Stimulated activated CD8-positive, alpha-beta memory T cell treated with anti-CD3 and anti-CD28 coated beads, Interleukin-4, amount 100 ng/mL, for 24 hours (primary cell): ENCODE results near the gene LUC7L3.
A peak's percentile ranks its signal among the peaks of the same experiment; 100 is the strongest.

ENCODE experiments used
- DNase-seq: peaks from one replicate; pipeline ENCODE4 v3.0.0-alpha.2; 2020; ENCODE audit warnings: low read depth

Gene LUC7L3

DNA sequence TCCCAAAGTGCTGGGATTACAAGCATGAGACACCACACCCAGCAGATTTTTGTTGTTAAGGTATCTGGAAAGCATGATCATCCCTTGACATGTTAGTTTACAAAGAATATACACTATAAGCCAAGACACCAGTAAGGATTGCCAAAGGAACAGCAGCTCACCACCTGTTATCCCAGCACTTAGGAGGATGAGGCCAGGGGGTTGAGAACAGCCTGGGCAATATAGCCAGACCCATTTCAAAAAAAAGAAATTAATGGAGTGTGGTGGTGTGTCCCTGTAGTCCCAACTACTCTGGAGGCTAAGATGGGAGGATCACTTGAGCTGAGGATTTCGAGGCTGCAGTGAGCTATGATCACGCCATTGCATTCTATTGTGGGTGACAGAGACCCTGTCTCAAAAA, 42.8 kb downstream of the LUC7L3 start:
- DNase-seq = no peak

DNA sequence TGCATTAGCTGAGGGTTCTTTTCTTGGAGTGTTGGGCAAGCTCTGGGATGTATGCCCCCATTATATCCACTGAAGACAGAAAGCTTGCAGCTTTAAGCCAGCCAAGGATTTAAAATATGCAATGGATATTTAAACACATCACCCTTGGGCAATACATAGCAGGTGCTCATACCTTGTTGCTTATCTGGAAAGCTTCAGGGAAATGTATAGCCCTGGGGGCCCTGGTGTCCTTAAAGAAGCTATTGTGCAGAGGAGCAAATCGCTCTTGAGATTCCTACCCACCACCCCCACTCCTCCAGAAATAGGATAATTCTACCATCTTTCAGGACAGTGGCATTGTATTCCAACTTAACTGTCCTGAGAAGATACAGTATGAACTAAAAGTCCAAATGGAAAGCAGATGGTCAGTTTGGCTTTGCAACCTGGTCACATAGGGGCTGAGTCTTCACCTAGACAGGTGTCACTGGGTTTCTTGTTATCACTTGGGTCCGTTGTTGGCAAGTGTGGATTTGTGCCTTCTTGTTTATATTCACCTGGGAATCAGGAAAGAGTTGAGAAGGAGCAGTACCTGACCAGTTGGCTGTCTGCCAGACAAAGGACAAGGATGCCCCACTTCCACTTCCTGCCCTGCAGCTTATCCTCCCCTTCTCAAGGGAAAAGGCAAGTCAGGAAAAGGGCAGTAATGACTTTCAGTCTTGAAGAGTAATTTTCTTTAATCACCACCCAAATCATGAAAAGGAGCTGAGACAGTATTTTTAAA, 44.5 kb downstream of the LUC7L3 start:
- DNase-seq = no peak

DNA sequence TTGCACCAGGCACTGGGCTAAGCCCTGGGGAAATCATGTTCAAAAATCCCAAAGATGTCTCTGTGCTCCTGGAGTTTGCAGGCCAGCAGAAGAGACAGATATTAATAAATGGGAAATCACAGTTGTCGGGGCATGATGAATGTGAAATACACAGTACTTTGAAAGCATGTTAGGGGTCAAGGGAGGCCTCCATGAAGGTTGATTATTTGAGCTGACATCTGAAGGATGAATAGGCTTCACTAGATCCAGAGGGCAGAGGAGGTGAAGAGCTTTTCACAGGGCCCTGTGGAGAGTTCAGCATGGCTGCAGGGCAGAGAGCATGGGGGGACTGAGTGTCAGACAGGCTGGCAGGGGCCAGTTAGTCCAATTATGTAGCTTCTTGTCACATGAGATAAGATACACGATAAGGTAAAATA, 45.3 kb downstream of the LUC7L3 start:
- DNase-seq = no peak

DNA sequence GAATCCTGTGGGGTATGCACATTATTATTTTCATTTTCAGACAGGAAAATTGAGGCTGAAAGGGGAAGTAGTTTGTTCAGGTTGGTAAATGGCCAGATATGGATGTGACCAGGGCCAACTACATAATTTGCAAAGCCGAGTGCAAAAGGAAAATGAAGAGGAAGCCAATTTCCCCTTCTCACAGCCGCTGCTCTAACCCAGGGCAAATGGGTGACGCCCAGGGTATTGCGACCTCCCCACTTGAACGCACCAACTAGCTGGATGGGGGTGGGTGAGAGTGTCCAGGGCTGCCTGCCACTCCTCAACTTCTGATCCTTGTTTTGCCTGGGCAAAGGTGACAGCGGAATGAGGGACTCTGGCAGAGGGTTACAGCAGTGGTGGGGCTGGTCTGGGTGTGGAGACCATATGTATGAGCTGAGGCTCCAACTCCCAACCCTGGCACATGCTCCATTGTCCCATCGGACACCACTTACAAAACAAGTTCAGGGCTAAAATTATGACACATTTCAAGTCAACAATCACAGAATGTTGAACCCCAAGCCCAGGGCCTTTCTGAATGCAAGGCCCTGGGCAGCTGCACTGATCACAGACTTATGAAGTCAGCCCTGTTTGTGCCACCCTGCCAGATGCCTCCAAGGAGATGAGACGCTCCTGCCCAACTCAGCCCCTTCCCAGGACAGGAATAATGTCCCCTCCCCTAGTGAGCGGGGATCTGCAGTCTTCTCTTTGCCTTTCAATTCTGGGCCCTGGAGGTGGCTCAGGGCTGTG, 46.2 kb downstream of the LUC7L3 start:
- no peak for DNase-seq

DNA sequence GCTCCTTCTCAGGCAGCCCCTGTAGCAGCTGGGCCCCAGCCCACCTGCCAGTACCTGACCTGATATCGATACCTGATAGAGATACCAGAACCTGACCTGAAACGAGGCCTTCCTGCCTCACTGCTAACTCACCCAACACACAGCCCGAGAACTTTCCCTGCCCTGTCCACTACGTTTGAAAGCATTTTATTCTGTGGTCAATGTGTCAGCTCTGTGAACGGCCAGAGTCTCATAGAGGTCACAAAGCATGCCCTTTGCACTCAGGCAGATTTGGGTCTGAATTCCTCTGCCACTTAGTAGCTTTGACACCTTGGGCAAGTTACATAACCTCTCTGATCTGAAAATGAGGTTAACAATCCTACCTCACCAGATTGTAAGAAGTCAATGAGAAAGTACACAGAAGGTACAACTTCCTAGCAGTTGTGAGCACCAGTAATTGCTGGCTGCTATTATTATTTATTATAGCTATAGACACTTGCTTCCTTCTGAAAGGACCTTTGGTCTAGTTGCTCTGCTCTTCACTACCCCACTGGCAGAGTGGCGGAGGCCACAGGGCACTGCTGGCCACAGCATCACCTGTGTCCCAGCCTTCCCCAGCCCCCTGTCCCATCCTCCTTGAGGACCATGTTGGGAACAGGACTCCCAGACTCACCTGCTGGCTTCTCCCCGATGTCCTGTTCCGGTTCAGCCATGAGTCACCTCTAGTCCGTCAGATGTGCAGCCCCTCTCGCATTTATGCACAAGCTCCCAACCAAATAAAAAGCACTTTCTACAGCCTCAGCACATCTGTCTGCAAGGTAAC, 47.0 kb downstream of the LUC7L3 start:
- DNase-seq = no peak

DNA sequence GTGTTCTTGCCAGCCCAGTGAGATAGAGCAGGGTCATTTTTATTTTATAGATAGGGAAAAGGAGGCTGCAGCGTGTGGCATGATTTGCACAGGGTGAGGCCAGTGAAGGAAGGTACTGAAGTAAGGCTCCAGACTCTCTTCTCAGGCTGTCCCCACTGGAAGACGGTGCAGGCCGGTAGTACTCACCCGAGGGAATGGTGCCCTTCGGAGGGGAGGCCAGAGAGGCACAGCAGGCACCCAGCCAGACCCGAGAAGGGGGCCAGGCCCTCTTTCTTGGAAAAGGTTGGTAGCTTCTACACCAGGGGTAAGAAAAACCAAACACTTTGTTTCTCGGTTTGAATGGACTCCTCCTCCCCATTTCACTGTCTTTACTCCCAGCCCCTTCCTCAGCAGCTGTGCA, 47.6 kb downstream of the LUC7L3 start:
- no peak for DNase-seq

DNA sequence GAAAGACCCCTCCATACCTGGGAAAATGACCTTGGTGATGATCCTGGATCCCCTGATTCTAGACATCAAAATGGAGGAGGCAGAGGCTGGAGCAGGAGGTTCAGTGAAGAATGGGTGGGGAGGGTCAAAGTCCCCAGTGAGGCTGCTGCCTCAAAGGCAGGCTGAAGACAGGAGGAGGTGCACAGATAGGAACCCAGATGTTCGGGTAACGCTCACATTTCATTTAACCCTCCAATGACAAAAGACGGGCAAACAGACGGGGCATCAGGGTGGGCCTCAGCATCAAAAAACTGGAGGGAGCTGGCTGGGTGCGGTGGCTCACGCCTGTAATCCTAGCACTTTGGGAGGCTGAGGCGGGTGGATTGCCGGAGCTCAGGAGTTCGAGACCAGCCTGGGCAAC, 48.0 kb downstream of the LUC7L3 start, which contains the start of gene ANKRD40CL:
TSS of gene ANKRD40CL (minus strand) at position 73 of the 400 bp plus-strand sequence. CDS start 605 bp downstream, outside the sequence.
- no peak for DNase-seq

DNA sequence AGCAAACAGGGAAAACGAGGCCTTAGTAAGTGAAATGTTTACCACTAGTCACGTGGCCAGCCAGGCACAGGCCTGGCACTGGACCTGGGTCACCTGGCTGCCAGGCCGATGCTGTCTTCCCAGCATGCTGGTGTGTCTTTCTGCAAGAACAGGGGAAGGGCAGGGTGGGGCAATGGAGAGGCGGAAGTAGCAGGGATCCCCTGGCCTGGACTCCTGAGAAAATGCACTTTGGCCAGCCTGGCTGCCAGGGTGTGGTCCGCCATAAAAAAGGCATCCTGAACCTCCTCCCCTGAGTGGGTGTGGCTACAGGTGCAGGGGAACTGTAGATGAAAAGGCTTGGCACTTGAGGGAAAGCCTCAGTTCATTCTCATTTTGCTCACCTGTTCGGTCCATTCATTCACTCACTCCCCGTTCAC, 49.0 kb downstream of the LUC7L3 start:
- DNase-seq = no peak

DNA sequence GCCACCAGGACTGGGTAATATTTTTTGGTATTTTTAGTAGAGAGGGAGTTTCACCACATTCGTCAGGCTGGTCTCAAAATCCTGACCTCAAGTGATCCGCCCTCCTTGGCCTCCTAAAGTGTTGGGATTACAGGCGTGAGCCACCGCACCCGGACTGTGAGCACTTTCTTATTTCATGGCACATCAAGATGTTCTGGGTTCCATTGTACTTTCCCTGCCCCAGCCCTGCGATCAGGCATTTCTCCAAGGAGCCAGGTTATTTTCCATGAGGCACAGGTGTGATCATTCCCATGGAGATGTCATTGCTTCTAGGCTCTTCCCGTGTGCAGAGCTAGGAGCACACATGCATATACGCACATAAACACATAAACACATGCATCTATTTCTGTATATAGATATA, 50.5 kb downstream of the LUC7L3 start:
- DNase-seq = no peak

DNA sequence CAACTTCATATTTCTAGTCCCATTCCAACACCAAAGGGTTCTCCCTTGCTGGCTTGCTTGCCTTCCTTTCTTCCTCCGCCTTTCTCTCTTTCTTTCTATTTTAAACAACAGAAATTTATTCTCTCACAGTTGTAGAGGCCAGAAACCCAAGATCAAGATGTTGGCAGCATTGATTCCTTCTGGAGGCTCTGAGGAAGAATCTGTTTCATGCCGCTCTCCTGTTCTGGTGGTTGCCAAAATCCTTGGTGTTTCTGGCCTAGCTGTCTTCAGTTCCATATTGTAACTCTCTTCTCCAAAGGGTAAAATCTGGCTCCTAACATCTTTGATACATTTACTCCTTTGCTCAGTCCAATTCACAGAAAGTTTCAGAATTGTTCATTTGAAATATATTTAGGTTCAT, 50.9 kb downstream of the LUC7L3 start:
- DNase-seq = no peak

DNA sequence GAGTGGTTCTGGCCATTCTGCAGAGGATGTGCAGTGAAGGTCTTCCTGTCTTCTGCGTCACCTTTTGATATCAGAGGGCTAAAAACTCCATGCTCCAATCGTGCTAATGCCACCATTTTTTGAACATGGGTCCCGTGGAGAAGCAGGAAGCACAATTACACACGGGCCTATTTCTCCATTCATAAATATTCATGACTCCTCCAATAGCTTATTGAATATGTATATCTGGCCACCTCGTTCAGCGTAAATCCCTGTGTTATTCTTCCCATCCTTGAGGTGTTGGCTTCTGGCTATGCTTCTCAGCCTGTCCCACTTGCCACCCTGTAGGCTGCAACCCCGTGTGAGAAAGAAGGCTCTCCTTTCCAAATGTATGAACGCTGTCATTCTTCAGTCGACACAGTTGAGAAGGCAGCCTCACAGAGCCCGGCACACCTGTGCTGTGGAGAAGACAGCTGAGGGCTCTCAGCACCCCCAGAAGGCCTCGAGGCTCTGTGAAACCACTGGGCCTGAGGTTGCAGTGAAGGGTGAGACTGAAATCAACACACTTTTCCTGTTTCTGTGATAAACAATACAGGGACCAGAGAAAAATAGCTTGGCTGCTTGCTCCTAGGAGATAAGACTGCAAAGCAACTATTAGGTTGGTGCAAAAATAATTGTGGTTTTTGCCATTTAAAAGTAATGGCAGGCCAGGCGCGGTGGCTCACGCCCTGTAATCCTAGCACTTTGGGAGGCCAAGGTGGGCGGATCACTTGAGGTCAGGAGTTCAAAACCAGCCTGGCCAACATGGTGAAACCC, 52.8 kb downstream of the LUC7L3 start:
- no peak for DNase-seq

DNA sequence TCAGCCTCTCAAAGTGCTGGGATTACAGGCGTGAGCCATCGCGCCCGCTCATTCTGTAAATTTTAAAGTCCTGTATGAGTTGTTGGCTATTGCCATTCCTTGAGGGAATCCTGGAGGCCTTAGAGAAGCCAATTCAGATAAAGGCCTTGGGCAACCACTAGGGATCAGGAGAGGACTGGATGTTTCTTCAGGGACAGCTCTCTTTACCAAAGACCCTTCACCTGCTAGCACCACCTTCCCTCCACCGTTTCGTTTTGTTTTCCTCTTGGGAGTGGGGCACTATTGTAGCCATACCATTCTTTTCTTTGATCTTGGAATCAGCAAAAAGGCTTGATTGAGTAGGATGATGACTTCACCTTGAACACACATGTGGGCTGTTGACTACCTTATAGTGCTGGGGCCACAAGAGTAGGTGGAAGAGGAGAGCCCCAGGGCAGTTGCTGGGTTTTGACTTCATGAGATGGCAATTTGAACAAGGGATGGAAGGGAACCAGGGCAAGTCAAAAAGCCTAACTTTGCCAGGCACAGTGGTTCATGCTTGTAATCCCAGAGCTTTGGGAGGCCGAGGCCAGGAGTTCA, 54.9 kb downstream of the LUC7L3 start:
- DNase-seq = no peak

DNA sequence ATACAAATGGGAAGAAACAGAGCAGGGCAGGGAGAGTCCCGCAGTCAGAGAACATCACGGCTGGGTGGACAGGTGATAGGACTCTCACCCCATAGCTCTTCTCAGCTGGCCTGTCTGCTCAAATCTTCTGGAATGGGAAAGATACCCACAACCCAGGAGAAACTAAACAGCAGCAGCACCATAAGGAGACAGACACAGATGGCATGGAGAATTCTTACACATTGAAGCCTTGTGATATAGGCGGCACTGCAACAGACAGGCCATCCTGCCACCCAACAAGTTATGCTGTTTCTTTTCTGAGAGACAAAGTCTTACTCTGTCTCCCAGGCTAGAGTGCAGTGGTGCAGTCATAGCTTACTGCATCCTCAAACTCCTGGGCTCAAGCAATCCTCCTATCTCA, 56.5 kb downstream of the LUC7L3 start:
- no peak for DNase-seq

DNA sequence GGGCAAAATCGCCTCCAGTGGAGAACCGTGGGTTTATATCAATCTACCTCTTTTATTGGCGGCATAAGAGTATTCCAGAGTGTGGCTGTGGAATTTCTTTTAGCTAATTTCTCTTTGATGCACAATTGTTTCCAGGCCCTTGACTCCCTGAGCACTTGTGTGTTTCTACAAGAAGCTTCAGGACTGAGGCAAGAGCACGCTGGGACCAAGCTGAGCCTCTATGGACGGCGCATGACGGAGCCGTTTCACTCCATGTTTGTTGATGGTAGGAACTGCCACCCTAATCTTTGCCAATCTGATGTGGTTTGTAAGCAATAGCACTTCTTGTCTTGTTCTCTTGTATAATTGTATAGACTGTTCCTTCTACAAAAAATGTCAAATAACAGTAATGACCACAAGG, 59.1 kb downstream of the LUC7L3 start:
- no peak for DNase-seq

DNA sequence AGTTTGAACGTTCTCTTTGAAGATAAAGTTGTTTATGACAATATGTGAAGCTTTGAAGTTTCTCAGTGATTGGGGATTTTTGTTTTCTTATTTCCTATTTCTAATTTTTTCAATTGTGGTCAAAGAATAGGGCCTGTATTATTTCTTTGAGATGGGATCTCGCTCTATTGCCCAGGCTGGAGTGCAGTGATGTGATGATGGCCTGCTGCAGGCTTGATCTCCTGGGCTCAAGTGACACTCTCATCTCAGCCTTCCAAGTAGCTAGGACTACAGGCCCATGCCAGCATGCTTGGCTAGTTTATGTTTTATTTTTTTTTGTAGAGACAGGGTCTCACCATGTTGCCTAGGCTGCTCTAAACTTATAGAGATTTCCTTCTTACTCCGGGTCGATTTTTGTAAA, 59.6 kb downstream of the LUC7L3 start:
- no peak for DNase-seq

DNA sequence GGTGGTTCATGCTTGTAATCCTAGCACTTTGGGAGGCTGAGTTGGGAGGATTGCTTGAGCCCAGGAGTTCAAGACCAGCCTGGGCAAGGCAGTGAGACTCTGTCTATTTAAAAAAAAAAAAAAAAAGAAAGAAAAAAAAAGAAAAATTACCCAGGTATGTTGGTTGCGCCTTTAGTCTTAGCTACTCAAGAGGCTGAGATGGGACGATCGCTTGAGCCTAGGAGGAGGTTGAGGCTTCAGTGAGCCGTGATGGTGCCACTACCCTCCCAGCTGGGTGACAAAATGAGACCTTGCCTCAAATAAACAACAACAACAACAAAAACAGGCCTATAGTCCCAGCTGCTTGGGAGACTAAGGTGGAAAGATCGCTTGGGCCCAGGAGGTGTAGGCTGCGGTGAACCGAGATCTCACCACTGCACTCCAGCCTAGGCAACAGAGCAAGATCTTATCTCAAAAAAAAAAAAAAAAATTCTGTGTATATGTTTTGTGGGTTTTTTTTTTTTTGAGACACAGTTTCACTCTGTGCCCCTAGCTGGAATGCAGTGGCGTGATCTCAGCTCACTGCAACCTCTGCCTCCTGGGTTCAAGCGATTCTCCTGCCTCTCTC, 60.4 kb downstream of the LUC7L3 start:
- DNase-seq = peak; percentile 9

DNA sequence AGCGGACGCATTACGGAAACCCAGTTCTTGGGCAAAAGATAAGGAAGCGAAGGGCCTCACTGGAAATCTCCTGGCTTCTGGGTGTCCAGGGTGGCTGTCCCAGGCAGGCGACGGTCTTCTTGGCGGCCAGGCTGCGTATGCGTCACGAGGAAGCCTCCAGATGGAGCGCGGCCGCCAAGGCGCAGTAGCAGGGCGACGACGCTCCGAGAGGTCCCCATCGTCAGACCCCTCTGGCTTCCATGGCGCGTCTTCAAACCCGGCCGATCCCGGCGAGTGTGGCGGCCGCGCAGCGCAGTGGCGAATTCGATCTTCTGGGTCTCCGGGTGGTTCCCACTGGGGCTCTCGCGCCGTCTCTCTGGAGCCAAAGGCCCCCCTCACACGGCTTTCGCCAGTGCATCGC, 61.8 kb downstream of the LUC7L3 start:
- DNase-seq = no peak

DNA sequence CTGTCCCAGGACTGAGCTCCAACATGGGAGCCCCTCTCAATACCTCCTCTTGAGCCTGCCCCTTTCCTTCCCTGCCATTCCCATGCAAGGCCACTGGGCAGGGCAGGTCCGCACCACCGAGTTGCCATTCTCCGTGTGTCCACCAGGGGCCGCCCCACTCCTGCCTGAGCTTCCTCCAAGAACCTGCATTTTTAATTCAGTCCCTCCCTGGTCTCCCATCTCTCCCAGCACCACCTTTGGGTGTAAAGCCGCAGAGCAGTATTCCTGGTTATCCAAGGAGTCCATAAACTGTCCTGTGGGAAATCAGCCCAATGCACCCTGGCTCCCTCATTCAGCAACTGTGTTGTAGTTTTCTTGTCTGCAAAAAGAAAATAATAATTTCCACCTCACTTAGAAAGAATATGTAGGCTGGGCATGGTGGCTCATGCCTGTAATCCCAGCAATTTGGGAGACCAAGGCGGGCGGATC, 63.8 kb downstream of the LUC7L3 start:
- peak; percentile 63 for DNase-seq

DNA sequence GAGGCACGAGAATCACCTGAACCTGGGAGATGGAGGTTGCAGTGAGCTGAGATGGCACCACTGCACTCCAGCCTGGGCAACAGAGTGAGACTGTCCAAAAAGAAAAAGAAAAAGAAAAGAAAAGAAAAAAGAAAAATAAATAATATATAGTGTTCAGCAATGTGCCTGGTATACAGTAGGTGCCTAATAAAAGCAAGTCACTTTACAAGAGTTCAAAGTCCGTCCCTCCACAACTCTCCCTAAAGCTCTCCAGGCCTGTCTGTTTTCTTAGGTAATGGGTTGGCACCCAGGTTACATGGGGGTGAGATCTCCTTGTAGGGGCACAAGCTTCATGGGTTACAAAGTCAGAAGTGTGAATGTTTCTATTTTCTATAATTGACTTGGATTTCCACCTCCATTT, 64.5 kb downstream of the LUC7L3 start:
- no peak for DNase-seq

DNA sequence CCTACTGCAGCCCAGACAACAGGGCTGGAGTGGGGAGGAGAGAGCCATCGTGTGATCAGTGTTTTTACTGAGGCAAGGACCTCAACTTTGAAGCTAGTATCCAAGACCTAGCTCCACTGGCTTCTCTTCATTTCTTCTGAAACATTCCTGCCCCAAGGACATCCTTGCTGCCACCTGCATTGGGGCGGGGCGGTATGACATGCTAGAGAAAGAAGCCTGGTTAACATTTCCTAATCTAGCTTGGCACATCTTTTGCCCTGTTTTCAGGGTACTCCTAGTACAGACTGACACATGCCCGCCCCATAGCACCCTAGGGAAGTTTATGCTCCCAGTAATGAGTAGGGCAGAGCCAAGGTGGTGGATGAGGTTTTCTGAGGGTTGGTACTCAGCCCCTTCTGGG, 65.7 kb downstream of the LUC7L3 start:
- DNase-seq = no peak
